Thyroid gland (tissue), 4 donors: ENCODE data around the gene MYO1D.

Experiments
- POLR2A ChIP-seq, 2 donors: fragments of 450-650 bp; IDR thresholded peaks; one replicate each; pipeline ENCODE4 v1.6.1; 2017; ENCODE audit warnings: antibody characterized with exemption in 2 of 2, mild to moderate bottlenecking in 2 of 2, moderate library complexity in 1 of 2
- TF ChIP-seq, protein P1 (sequence below), 6 experiments: fragments of 200-600 bp in 3 of 6; fragments of 450-650 bp in 3 of 6; sonication (generic) in 3 of 6; IDR thresholded peaks; one replicate each; pipeline ENCODE4 v1.5.1; 2016 to 2019; ENCODE audit warnings: antibody characterized with exemption in 6 of 6, mild to moderate bottlenecking in 2 of 6, inconsistent platforms in 1 of 6, moderate library complexity in 1 of 6

DNA sequence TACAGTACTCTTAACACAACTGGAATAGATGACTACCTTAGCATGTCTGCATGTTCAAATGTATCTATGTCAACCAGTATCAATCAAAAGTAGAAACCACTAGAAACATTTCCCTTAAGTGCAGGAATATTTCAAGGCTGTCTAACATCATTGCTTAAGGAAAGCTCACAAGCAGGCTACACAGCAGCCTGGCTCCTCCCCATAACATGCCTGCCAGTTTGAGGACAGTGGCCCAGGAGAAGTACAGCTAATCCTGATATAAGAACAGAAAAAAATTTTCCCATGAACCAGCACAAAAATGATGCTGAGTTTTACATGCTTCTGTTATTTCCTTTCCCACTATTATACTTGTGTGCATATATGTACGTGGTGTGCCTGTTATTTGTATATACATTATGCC lies 175.1 kb downstream of the MYO1D start:
- TF ChIP-seq, protein P1, sequence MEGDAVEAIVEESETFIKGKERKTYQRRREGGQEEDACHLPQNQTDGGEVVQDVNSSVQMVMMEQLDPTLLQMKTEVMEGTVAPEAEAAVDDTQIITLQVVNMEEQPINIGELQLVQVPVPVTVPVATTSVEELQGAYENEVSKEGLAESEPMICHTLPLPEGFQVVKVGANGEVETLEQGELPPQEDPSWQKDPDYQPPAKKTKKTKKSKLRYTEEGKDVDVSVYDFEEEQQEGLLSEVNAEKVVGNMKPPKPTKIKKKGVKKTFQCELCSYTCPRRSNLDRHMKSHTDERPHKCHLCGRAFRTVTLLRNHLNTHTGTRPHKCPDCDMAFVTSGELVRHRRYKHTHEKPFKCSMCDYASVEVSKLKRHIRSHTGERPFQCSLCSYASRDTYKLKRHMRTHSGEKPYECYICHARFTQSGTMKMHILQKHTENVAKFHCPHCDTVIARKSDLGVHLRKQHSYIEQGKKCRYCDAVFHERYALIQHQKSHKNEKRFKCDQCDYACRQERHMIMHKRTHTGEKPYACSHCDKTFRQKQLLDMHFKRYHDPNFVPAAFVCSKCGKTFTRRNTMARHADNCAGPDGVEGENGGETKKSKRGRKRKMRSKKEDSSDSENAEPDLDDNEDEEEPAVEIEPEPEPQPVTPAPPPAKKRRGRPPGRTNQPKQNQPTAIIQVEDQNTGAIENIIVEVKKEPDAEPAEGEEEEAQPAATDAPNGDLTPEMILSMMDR (IDR thresholded peaks at IDR 0.05): no peak
- no peak for TF ChIP-seq POLR2A (IDR thresholded peaks at IDR 0.05)
